ENCODE data around the gene THY1. TPM values are rescaled to one million over a fixed set of nuclear protein-coding genes. Genes with fewer than 3 reads are reported as not detected.
A peak's percentile ranks its signal among the peaks of the same experiment; 100 is the strongest.

The THY1 gene
- total and polyA plus RNA-seq, 2 of the 8 experiments (the other 6 are each of a cell fraction or from before 2014, with no cell fraction given) = 286 to 2,479 TPM

GRCh38 chr11:119423509-119424254 lies 710 bp upstream of the THY1 start:
- H3K23ac ChIP-seq (ENCODE audit: insufficient read length) = no peak overlapping the region
- H4K8ac ChIP-seq (ENCODE audit: extremely low read depth, insufficient read depth, low read length) = no peak overlapping the region
- peak overlapping the region; percentile 82 for H2BK20ac ChIP-seq (ENCODE audit: low read length)
- H3K56ac ChIP-seq (replicated peaks; ENCODE audit: insufficient read length, low read depth, low read length) = no peak overlapping the region
- H3K79me1 ChIP-seq (ENCODE audit: low read depth, low read length) = peaks cover 22% of the 10 kb centered on the region
- peak overlapping the region; percentile 51 for H3K4ac ChIP-seq (replicated peaks; ENCODE audit: insufficient read length, low read depth, low read length)
- H3K79me2 ChIP-seq (ENCODE audit: control insufficient read depth in 1 of 2, insufficient read depth in 2 of 2, low read length in 2 of 2) = peaks cover 0 to 36% of the 10 kb centered on the region in 2 experiments; a peak in 2 of 4 replicates
- peak overlapping the region; percentile 81 for H3K18ac ChIP-seq (ENCODE audit: extremely low read depth, low read length)
- no peak overlapping the region for H3K9ac ChIP-seq (replicated peaks in 1 of 4; ENCODE audit: extremely low read depth in 1 of 4, low read depth in 3 of 4, low read length in 3 of 4)
- H4K91ac ChIP-seq (replicated peaks; ENCODE audit: insufficient read length, low read length) = peak overlapping the region; percentile 86
- peaks cover 14 to 34% (median 24%) of the 10 kb centered on the region in 4 experiments for H3K4me1 ChIP-seq (replicated peaks in 1 of 4; ENCODE audit: control insufficient read depth in 3 of 4, insufficient read depth in 4 of 4, low read length in 3 of 4)
- H2BK12ac ChIP-seq (ENCODE audit: low read depth, low read length) = peak overlapping the region; percentile 82; the same call in 1 of the 2 replicates
- H3K27ac ChIP-seq (ENCODE audit: low read depth, low read length) = no peak overlapping the region
- peak overlapping the region; percentile 72; the same call in 1 of the 2 replicates for H2BK5ac ChIP-seq (ENCODE audit: low read depth, low read length)
- 67% methylated on average over 14 of the region's 14 CpGs; no CpG with 5 or more reads in 1 of the 2 experiments for WGBS, 2 experiments (ENCODE audit: extremely low coverage in 1 of 2, insufficient coverage in 1 of 2, insufficient read length in 1 of 2, insufficient replicate concordance in 2 of 2, low coverage in 1 of 2, low lambda C conversion rate in 2 of 2, missing lambda C conversion rate in 1 of 2)
- H3K4me3 ChIP-seq (ENCODE audit: extremely low read depth in 1 of 4, insufficient read depth in 2 of 4, low read depth in 3 of 4, low read length in 4 of 4) = peak overlapping the region; percentile 49 to 91 (median 82)
- peak overlapping the region; percentile 75 to 90 for H3K4me2 ChIP-seq (ENCODE audit: insufficient read depth in 1 of 2, low read depth in 2 of 2, low read length in 2 of 2)
- no peak for DNase-seq (ENCODE audit: low read depth in 1 of 2, low spot score in 2 of 2)
- H3K23me2 ChIP-seq (ENCODE audit: low read depth, low read length) = peaks cover 12% of the 10 kb centered on the region
- H3K9me3 ChIP-seq (ENCODE audit: insufficient read depth in 2 of 2, low read depth in 1 of 2, low read length in 1 of 2) = no peaks in the 10 kb centered on the region
- POLR2A ChIA-PET (ENCODE audit: partially characterized antibody) = interaction anchor here (0.8 to 7.0 kb wide), 11 partner anchors 7 to 497 kb away, joined by 3 to 50 read pairs (median 4); partner anchors contain the start of gene USP2
- CTCF ChIA-PET (ENCODE audit: partially characterized antibody) = interaction anchor here (0.5 to 2.6 kb wide), 7 partner anchors 42 to 1108 kb away, joined by 3 to 13 read pairs (median 4); partner anchors contain the start of gene USP2
- peak overlapping the region; percentile 40 for H2BK120ac ChIP-seq (replicated peaks; ENCODE audit: low read depth, low read length)
- TF ChIP-seq TBP (IDR thresholded peaks at IDR 0.05; ENCODE audit: low read depth, low read length) (peak; percentile 71), PHF8 (conservative IDR thresholded peaks at IDR 0.05; ENCODE audit: low read depth, low read length) (no peak), RFX5 (IDR thresholded peaks at IDR 0.05; ENCODE audit: borderline replicate concordance, low read depth, low read length) (no peak), TAF7 (optimal IDR thresholded peaks at IDR 0.05; ENCODE audit: borderline replicate concordance, low read depth, low read length) (peak; percentile 96), TEAD4 (IDR thresholded peaks at IDR 0.05; ENCODE audit: low read depth, low read length) (no peak), POLR2A (IDR thresholded peaks at IDR 0.05; ENCODE audit: control extremely low read depth in 1 of 2, low read depth in 2 of 2, low read length in 2 of 2) (0 out of 3 replicates have a peak, but pooled peaks of 1 of the 2 experiments have one; percentile 16), ATF3 (IDR thresholded peaks at IDR 0.05; ENCODE audit: insufficient read depth, low read depth, low read length) (no peak), POLR2AphosphoS5 (IDR thresholded peaks at IDR 0.05; ENCODE audit: low read depth, low read length) (no peak; the same call in 1 of the 2 replicates)
- FAIRE-seq = no peak
- H4K5ac ChIP-seq (ENCODE audit: insufficient read length, low read depth, low read length) = no peak overlapping the region
- peak overlapping the region; percentile 87; the same call in 1 of the 2 replicates for H2AK5ac ChIP-seq (ENCODE audit: low read depth, low read length)
- H3K14ac ChIP-seq (ENCODE audit: insufficient read length) = no peak overlapping the region
- peaks cover 6 to 14% of the 10 kb centered on the region in 2 experiments for H4K20me1 ChIP-seq (replicated peaks in 1 of 2; ENCODE audit: control insufficient read depth in 1 of 2, insufficient read depth in 2 of 2, low read length in 2 of 2)
- peaks cover 16 to 22% (median 17%) of the 10 kb centered on the region in 4 experiments for H3K36me3 ChIP-seq (ENCODE audit: control insufficient read depth in 2 of 4, insufficient read depth in 4 of 4, low read length in 3 of 4)
- H2BK15ac ChIP-seq (ENCODE audit: low read length) = peak overlapping the region; percentile 66; the same call in 1 of the 2 replicates
- H3K27me3 ChIP-seq (replicated peaks in 1 of 4; ENCODE audit: control insufficient read depth in 3 of 4, extremely low read depth in 1 of 4, insufficient read depth in 3 of 4, low read length in 3 of 4) = no peaks in the 10 kb centered on the region; a peak in 1 of 7 replicates
- H2AFZ ChIP-seq (ENCODE audit: low read length) = no peak overlapping the region
